Activated CD4-positive, alpha-beta memory T cell treated with anti-CD3 and anti-CD28 coated beads for 36 hours (primary cell): ENCODE data around the gene FAM200A. TPM values are rescaled to one million over a fixed set of nuclear protein-coding genes. Genes with fewer than 3 reads are reported as not detected.
"Not testable (repeated sequence)": the region's sequence is repeated elsewhere in the genome, so short reads cannot be mapped to it uniquely, and the experiment has no call there.

Experiments
- CTCF ChIA-PET: fragments of 350-600 bp; sonication (Branson Sonifier 250); formaldehyde crosslinking; loops from one replicate; lab custom pipeline; 2021; ENCODE audit warnings: antibody characterized with exemption, inconsistent platforms; lab: Charles Lee
- POLR2A ChIA-PET: fragments of 350-600 bp; sonication (Branson Sonifier 250); formaldehyde crosslinking; loops from one replicate; lab custom pipeline; 2021; ENCODE audit warnings: antibody characterized with exemption; lab: Charles Lee
- DNase-seq: peaks from one replicate; pipeline ENCODE4 v3.0.0-alpha.2; 2020
- H3K27ac Mint-ChIP-seq: one replicate; pipeline ENCODE4 v1.8.0; 2021; ENCODE audit warnings: mixed read lengths
- H3K27me3 Mint-ChIP-seq: one replicate; pipeline ENCODE4 v1.8.0; 2021; ENCODE audit warnings: mixed read lengths
- H3K36me3 Mint-ChIP-seq: one replicate; pipeline ENCODE4 v1.8.0; 2021; ENCODE audit warnings: mixed read lengths
- H3K4me1 Mint-ChIP-seq: one replicate; pipeline ENCODE4 v1.8.0; 2021; ENCODE audit warnings: low read depth, mixed read lengths
- H3K4me3 Mint-ChIP-seq: one replicate; pipeline ENCODE4 v1.8.0; 2021; ENCODE audit warnings: mild to moderate bottlenecking, mixed read lengths
- H3K9me3 Mint-ChIP-seq: one replicate; pipeline ENCODE4 v1.8.0; 2021; ENCODE audit warnings: mixed read lengths
- intact Hi-C: fragments of 100-400 bp; cut with micrococcal nuclease; formaldehyde crosslinking; loops from one replicate; pipeline ENCODE4 v1.15.1; 2023
- total RNA-seq, 2 experiments: library from RNA; stranded (reverse); gene quantifications; one replicate each; pipeline ENCODE4 v1.2.3, GENCODE V29; 2021

The FAM200A gene
- total RNA-seq, 2 experiments from 2014 or later: 4.0 to 4.8 TPM

DNA sequence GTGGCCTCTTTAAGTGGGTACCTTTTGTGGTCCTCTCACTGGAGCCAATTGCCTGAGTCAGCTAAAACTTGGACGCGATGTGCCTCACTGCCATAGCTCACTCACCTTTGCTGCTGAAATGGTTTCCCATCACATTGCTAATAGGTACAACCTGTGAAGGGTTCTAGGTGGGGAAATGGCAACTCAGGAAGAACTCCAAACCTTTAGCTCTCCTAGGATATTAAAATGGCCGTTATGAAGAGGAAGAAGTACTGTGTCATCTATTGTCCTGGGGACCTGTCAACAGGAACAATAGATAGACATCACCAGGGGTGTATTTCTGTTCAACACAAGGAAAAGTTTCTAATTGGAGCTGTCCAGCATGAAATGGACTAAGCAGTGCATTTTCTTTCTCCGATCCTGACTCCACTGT lies 5.3 kb upstream of the FAM200A start:
- peak overlapping the region; percentile 97 for H3K4me3 Mint-ChIP-seq
- peak overlapping the region; percentile 97 for H3K27ac Mint-ChIP-seq
- no peaks in the 10 kb centered on the region for H3K9me3 Mint-ChIP-seq
- intact Hi-C loops: loop anchor here (10.0 kb wide), 1 partner anchor 152 kb away; the partner anchor contains the start of genes BUD31 and PDAP1
- CTCF ChIA-PET: interaction anchor here (0.7 to 1.7 kb wide), 2 partner anchors 353 to 357 kb away, joined by 3 read pairs; no protein-coding TSS in a partner anchor
- peaks cover 40% of the 10 kb centered on the region for H3K4me1 Mint-ChIP-seq
- DNase-seq: no peak
- POLR2A ChIA-PET: interaction anchor here (1.8 to 2.9 kb wide), 5 partner anchors 53 to 149 kb away, joined by 4 to 13 read pairs (median 7); partner anchors contain the start of genes BUD31, CPSF4, PDAP1 and PTCD1
- H3K36me3 Mint-ChIP-seq: peaks cover 37% of the 10 kb centered on the region
- no peaks in the 10 kb centered on the region for H3K27me3 Mint-ChIP-seq

DNA sequence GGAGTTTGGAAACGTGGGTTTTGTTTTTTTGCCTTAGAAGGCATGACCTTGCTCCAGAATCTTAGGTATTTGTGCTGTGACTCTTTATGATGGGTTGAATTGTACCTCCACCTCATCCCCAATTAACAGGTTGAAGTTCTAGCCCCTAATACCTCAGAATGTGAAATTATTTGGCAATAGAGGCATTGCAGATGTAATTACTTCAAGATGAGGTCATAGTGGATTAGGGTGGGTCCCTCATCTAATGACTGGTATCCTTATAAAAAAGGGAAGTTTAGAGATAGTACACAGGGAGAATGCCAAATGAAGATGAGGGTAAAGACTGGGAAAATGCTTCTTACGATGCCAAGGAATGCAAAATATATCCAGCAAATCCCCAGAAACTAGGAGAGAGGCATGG lies 3.0 kb upstream of the FAM200A start:
- H3K4me3 Mint-ChIP-seq: no peak overlapping the region
- H3K36me3 Mint-ChIP-seq: peaks cover 26% of the 10 kb centered on the region

DNA sequence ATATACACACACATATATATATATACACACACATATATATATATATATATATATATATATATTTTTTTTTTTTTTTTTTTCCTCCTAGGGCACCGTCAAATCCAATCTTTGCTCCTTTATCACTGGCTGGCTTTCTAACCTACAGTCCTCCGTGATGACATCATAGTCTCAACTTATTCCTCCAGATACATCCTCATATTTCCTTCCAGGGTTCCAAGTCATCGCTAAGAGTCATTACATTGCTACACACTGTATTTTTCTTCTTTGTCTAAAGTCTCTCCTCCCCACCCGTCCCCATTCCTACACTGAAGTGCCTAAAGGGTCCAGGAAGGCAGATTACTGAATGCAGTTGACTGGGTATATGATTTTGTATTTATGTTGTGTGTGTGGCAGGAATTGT lies 1.1 kb upstream of the FAM200A start:
- no peak for DNase-seq
- H3K4me1 Mint-ChIP-seq: peaks cover 32% of the 10 kb centered on the region
- no peak overlapping the region for H3K4me3 Mint-ChIP-seq
- ChIA-PET POLR2A (interaction anchor here (1.1 kb wide), 1 partner anchor 53 kb away, joined by 3 read pairs; the partner anchor contains the start of gene ZNF394), CTCF (no interaction called here)
- peaks cover 3% of the 10 kb centered on the region for H3K9me3 Mint-ChIP-seq
- H3K36me3 Mint-ChIP-seq: peaks cover 32% of the 10 kb centered on the region
- intact Hi-C loops: loop anchor here (10.0 kb wide), 1 partner anchor 148 kb away; the partner anchor contains the start of genes BUD31 and PDAP1
- H3K27me3 Mint-ChIP-seq: no peaks in the 10 kb centered on the region
- H3K27ac Mint-ChIP-seq: no peak overlapping the region

More for the DNA sequence above, 3.0 kb upstream of the FAM200A start:
- H3K27me3 Mint-ChIP-seq: no peaks in the 10 kb centered on the region
- H3K9me3 Mint-ChIP-seq: no peaks in the 10 kb centered on the region
- ChIA-PET CTCF (no interaction called here), POLR2A (no interaction called here)
- peaks cover 32% of the 10 kb centered on the region for H3K4me1 Mint-ChIP-seq
- no peak overlapping the region for H3K27ac Mint-ChIP-seq
- intact Hi-C loops: loop anchor here (10.0 kb wide), 1 partner anchor 150 kb away; the partner anchor contains the start of genes BUD31 and PDAP1
- no peak for DNase-seq

DNA sequence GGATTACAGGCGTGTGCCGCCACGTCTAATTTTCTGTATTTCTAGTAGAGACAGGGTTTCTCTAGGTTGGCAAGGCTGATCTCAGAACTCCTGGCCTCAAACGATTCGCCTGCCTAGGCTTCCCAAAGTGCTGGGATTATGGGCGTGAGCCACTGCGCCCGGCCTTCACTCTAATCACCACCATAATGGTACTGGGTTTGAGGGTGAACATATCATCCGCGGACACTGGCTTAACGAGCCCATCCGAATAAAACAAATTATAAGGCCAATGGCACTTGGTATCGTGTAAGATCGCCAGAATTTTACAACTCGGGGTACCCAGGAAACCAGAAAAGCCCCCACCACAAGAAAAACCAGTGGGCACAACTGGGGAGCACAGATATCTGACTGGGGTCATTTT lies 580 bp downstream of the FAM200A start:
- ChIA-PET CTCF (no interaction called here), POLR2A (interaction anchor here (1.2 to 1.7 kb wide), 2 partner anchors 51 to 65 kb away, joined by 7 to 8 read pairs; partner anchors contain the start of genes ZNF394 and ZSCAN25)
- Mint-ChIP-seq H3K9me3 (peaks cover 3% of the 10 kb centered on the region), H3K4me3 (peak overlapping the region; percentile 91), H3K4me1 (peaks cover 24% of the 10 kb centered on the region), H3K27ac (peak overlapping the region; percentile 71), H3K36me3 (peaks cover 34% of the 10 kb centered on the region), H3K27me3 (no peaks in the 10 kb centered on the region)
- DNase-seq: no peak
- intact Hi-C loops: loop anchor here (10.0 kb wide), 1 partner anchor 147 kb away; the partner anchor contains the start of genes BUD31 and PDAP1

DNA sequence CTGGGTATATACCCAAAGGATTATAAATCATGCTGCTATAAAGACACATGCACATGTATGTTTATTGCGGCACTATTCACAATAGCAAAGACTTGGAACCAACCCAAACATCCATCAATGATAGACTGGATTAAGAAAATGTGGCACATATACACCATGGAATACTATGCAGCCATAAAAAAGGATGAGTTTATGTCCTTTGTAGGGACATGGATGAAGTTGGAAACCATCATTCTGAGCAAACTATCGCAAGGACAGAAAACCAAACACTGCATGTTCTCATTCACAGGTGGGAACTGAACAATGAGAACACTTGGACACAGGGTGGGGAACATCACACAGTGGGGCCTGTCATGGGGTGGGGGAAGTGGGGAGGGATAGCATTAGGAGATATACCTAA lies 2.4 kb downstream of the FAM200A start:
- POLR2A ChIA-PET, CTCF ChIA-PET, H3K9me3 Mint-ChIP-seq: not testable (repeated sequence)

DNA sequence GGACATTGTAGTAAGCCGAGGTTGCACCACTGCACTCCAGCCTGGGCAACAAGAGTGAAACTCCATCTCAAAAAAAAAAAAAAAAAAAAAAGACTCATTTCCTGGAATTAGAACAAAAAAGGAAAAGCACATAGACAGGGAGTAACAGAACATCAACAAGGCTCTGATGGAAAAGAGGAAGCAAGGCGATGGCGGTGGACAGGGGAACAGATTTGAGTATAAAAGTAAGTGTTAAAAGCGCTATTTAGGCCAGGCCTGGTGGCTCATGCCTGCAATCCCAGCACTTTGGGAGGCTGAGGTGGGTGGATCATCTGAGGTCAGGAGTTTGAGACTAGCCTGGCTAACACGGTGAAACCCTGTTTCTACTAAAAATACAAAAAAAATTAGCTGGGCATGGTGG lies 6.6 kb downstream of the FAM200A start:
- H3K4me3 Mint-ChIP-seq, intact Hi-C loops, H3K27ac Mint-ChIP-seq, DNase-seq, POLR2A ChIA-PET, CTCF ChIA-PET, H3K4me1 Mint-ChIP-seq, H3K27me3 Mint-ChIP-seq: not testable (repeated sequence)
- Mint-ChIP-seq H3K9me3 (peaks cover 19% of the 10 kb centered on the region), H3K36me3 (peaks cover 27% of the 10 kb centered on the region)

More for the DNA sequence above, 2.4 kb downstream of the FAM200A start:
- Mint-ChIP-seq H3K36me3 (peaks cover 27% of the 10 kb centered on the region), H3K4me1 (peaks cover 19% of the 10 kb centered on the region)
- intact Hi-C loops, H3K27ac Mint-ChIP-seq, H3K27me3 Mint-ChIP-seq, DNase-seq, H3K4me3 Mint-ChIP-seq: not testable (repeated sequence)

DNA sequence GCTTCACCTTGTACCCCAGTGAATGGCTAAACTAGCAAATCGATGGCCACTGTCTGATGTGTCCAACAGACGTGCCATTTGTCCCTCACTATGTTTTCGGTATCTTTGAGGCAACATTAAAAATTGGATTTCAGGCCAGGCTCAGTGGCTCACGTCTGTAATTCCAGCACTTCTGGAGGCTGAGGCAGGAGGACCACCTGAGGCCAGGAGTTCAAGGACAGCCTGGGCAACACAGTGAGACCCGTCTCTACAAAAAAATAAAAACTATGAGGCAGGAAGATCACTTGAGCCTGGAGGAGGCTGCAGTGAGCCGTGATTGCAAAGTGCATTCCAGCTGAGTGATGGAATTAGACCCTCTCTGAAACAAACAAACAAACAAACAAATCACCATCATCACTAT lies 8.0 kb downstream of the FAM200A start:
- ChIA-PET CTCF (no interaction called here), POLR2A (no interaction called here)
- Mint-ChIP-seq H3K36me3 (peaks cover 21% of the 10 kb centered on the region), H3K9me3 (peaks cover 32% of the 10 kb centered on the region), H3K4me3 (no peak overlapping the region), H3K4me1 (no peaks in the 10 kb centered on the region), H3K27me3 (no peaks in the 10 kb centered on the region), H3K27ac (no peak overlapping the region)
- no peak for DNase-seq
- intact Hi-C loops: no loop called here

DNA sequence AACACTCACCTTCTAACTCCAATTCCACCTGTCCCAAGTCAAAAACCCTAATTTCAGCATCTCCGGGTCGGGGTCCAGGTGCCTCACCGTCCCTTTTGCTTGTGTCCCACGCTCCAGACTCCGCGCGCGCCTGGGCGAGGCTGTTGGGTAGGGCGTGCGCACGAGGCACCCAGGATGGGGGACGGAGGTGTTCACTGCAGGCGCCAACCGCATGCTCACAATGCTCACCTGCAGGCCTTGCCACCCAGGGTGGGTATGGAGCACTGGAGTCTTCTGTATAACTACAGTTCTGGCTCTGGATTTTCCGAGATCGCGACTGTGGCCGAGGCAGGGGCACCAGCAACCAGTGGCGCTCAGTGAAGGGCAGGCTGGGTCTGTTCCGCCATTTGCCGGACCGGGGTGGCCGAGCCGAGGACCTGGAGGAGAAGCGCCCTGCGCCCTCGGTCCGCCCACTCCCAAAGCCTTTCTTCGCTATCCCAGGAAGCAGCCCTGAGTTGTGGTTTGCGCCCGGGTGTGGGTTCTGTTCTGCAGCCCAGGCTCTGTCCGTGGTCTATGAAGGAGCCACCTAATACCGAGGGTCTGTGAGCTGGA lies 8.7 kb downstream of the FAM200A start:
- no peak for DNase-seq
- Mint-ChIP-seq H3K4me3 (no peak overlapping the region), H3K27me3 (no peaks in the 10 kb centered on the region), H3K36me3 (peaks cover 17% of the 10 kb centered on the region), H3K9me3 (peaks cover 33% of the 10 kb centered on the region), H3K27ac (no peak overlapping the region), H3K4me1 (no peaks in the 10 kb centered on the region)
- intact Hi-C loops: no loop called here
- ChIA-PET POLR2A (no interaction called here), CTCF (no interaction called here)

DNA sequence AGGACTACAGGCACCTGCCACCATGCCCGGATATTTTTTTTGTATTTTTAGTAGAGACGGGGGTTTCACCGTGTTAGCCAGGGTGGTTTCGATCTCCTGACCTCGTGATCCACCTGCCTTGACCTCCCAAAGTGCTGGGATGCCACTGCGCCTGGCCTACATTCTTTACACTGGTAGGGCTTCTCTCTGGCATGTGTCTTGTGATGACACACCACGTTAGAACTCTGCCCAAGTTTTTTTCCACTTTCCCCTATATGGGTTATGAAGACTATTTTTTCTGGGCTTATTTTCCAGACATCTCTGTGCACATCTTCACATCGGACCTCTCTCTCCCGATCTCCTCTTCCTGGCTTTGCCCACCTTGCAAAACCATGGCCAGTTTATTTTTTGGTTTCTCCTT lies 10.7 kb downstream of the FAM200A start:
- Mint-ChIP-seq H3K36me3 (peaks cover 6% of the 10 kb centered on the region), H3K27me3 (no peaks in the 10 kb centered on the region), H3K27ac (no peak overlapping the region), H3K4me3 (no peak overlapping the region), H3K4me1 (no peaks in the 10 kb centered on the region), H3K9me3 (peaks cover 35% of the 10 kb centered on the region)
- CTCF ChIA-PET: no interaction called here
- intact Hi-C loops: no loop called here
- no peak for DNase-seq
- POLR2A ChIA-PET: interaction anchor here (1.3 kb wide), 1 partner anchor 11 kb away, joined by 3 read pairs; the partner anchor contains the start of gene FAM200A

DNA sequence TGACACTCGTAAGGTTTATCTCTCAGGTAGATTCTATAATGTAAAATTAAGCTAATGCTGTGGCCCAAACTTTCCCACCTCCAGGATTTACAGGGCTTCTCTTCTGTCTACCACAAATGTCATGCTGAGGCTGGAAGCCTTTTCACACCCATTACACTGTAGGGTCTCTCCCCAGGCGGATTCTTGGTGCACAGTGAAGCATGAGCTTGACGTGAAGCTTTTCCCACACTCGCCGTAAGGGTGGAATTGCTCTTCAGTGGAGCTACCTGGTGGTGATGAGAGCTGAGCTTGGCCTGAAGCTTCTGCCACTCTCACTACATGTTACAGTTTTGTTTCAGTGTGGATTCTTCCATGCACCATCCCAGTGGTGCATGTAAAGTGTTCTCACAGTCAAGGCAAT lies 11.4 kb downstream of the FAM200A start:
- Mint-ChIP-seq H3K4me3 (no peak overlapping the region), H3K27me3 (no peaks in the 10 kb centered on the region), H3K27ac (no peak overlapping the region), H3K36me3 (peaks cover 6% of the 10 kb centered on the region), H3K4me1 (no peaks in the 10 kb centered on the region), H3K9me3 (peaks cover 35% of the 10 kb centered on the region)
- ChIA-PET CTCF (no interaction called here), POLR2A (interaction anchor here (1.3 kb wide), 1 partner anchor 12 kb away, joined by 3 read pairs; the partner anchor contains the start of gene FAM200A)
- intact Hi-C loops: no loop called here
- no peak for DNase-seq

DNA sequence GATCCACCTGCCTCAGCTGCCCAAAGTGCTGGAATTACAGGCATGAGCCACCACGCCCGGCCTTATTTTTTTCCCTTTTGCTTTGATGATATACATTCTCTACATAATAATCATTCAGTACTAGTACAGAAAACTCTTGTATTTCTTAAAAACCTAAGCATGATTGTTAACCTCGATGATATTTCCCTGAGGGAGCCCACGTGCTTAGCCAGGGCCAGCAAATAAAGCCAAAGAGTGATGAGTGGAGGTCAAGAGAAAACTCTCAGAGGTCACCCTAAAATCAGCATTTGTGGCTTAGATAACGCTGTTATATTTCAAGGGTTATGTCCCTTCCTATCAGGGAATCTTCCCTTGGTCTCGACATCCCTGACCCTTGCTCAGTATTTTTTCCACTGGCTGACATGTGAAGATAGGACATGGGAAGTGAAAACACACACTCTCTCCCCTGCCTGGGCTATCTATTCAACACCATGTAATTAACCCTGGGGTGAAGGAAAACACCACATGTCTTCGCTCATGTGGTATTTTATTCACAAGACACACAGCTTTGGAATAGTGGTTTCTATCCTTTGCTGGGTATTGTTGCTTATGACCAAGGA lies 12.6 kb downstream of the FAM200A start:
- no peak for DNase-seq
- intact Hi-C loops: no loop called here
- ChIA-PET POLR2A (no interaction called here), CTCF (no interaction called here)
- Mint-ChIP-seq H3K9me3 (peaks cover 38% of the 10 kb centered on the region), H3K36me3 (peaks cover 6% of the 10 kb centered on the region), H3K4me3 (no peak overlapping the region), H3K4me1 (no peaks in the 10 kb centered on the region), H3K27me3 (no peaks in the 10 kb centered on the region), H3K27ac (no peak overlapping the region)

DNA sequence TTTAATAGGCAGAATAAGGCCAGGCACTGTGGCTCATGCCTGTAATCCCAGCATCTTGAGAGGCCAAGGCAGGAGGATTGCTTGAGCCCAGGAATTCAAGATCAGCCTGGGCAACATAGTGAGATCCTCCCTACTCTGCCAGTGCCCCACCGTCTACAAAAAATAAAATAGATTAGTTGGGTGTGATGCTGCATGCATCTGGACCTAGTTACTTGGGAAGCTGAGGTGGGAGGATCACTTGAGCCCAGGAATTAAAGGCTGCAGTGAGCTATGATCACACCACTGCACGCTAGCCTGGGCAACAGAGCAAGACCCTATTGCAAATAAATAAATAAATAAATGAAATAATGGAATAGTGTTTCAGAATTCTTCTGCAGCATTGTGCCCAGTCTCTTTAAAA lies 16.2 kb downstream of the FAM200A start:
- CTCF ChIA-PET: no interaction called here
- no peak overlapping the region for H3K4me3 Mint-ChIP-seq
- POLR2A ChIA-PET: no interaction called here
- intact Hi-C loops: no loop called here
- no peak for DNase-seq
- peaks cover 58% of the 10 kb centered on the region for H3K9me3 Mint-ChIP-seq
- H3K27ac Mint-ChIP-seq: no peak overlapping the region
- no peaks in the 10 kb centered on the region for H3K4me1 Mint-ChIP-seq
- no peaks in the 10 kb centered on the region for H3K27me3 Mint-ChIP-seq
- H3K36me3 Mint-ChIP-seq: peaks cover 36% of the 10 kb centered on the region
